ENCODE results near the gene KDM4B.
"Not testable (repeated sequence)": the region's sequence is repeated elsewhere in the genome, so short reads cannot be mapped to it uniquely, and the experiment has no call there.

KDM4B gene

DNA sequence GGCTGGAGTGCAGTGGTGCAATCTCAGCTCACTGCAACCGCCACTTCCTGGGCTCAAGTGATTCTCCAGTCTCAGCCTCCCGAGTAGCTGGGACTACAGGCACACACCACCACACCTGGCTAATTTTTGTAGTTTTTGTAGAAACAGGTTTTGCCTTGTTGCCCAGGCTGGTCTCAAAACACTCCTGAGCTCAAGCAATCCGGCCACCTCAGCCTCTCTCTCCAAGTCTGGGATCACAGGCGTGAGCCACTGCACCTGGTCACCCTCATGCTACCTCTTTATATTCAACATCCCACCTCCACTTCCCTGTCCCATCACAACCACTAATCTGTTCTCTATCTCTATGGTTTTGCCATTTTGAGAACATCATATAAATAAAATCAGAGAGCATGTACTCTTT lies 216.0 kb downstream of the KDM4B start:
- no peak for DNase-seq (ENCODE audit: insufficient read length)
- no peak for TF ChIP-seq TAF1 (IDR thresholded peaks at IDR 0.05; ENCODE audit: borderline replicate concordance, low read depth, low read length)
- no peak for TF ChIP-seq POLR2A (IDR thresholded peaks at IDR 0.05; ENCODE audit: low read depth, low read length)
- TF ChIP-seq POLR2AphosphoS5 (IDR thresholded peaks at IDR 0.05; ENCODE audit: low read depth, low read length): no peak
- no peak for FAIRE-seq

DNA sequence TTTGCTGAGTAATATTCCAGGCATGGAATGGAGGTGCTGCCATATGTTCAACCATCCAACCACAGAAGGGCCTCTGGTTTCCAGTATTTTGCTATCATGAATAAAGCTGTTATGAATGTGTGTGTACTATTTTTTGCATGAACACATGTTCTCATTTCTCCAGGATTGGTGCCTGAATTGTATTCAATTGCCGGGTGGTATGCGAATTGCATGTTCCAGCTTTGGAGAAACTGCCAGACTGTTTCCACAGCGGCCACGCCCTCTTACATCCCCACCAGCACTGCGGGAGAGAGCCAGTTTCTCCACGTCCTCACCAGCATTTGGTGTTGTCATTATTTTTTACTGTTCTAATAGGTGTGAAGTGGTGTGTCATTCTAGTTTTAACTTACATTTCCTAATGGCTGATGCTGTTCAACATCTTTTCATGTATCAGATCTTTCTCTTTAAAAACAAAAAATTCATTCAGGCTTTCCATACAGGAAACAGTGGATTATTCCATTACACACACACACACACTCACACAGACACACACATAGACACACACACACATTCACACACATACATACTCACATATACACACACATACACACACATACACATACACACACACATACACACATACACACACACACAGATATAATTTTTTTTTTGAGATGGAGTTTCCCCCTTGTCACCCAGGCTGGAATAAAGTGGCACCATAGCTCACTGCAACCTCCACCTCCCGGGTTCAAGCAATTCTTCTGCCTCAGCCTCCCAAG lies 217.6 kb downstream of the KDM4B start:
- TF ChIP-seq TAF1 (IDR thresholded peaks at IDR 0.05; ENCODE audit: borderline replicate concordance, low read depth, low read length) (no peak), POLR2A (IDR thresholded peaks at IDR 0.05; ENCODE audit: low read depth, low read length) (no peak), POLR2AphosphoS5 (IDR thresholded peaks at IDR 0.05; ENCODE audit: low read depth, low read length) (no peak)
- FAIRE-seq: no peak
- no peak for DNase-seq (ENCODE audit: insufficient read length)

DNA sequence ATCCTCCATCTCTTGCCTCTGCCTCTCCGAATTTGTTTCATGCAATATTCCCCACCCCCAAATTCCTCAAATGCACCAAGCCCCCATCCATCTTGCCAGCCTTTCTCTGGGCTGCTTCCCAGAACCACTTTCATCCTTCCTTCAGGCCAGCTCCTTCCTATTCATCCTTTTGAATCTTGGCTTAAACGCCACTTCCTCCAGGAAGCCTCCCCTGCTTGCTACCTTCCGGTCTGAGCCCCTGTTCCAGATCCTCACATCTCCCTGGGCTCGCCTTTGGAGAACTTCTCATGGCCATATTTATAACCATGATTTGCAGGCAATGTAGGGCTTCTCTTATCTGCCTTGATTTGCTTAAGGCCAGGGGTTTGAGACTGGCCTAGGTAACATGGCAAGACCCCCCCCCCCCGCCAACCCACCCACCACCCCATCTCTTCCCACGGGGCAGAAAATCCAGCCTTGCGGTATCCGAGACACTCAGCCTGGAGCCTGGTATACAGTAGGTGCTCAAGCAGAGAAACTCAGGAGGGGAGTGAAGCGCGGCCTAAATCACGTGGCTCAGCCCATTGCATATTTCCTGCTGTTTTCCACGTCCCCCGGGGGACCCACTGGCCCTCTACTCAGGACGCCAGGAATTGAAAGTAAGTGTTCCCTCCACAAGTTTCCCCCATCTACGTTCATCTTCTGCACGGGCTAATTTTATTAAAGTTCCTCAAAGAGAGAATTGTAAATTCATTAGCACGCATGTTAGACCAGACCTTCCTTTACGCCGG lies 219.8 kb downstream of the KDM4B start:
- TF ChIP-seq TAF1 (IDR thresholded peaks at IDR 0.05; ENCODE audit: borderline replicate concordance, low read depth, low read length) (no peak), POLR2A (IDR thresholded peaks at IDR 0.05; ENCODE audit: low read depth, low read length) (no peak), POLR2AphosphoS5 (IDR thresholded peaks at IDR 0.05; ENCODE audit: low read depth, low read length) (no peak)
- DNase-seq (ENCODE audit: insufficient read length): no peak
- no peak for FAIRE-seq

DNA sequence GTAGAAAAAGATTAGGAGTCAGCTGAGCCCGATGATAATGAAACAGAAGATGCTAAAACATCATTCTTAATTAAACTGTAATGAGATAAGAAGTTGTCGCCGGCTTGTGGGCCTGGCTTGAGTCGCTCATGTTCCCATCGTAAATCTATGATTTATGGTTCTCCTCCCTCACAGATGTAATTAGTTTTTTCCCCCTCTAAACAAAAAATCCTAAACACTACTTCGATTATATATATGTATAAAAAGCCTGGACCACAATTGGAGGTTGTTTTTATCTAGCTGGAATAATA lies 220.3 kb downstream of the KDM4B start:
- TF ChIP-seq TAF1 (IDR thresholded peaks at IDR 0.05; ENCODE audit: borderline replicate concordance, low read depth, low read length) (no peak), POLR2AphosphoS5 (IDR thresholded peaks at IDR 0.05; ENCODE audit: low read depth, low read length) (no peak), POLR2A (IDR thresholded peaks at IDR 0.05; ENCODE audit: low read depth, low read length) (no peak)
- DNase-seq (ENCODE audit: insufficient read length): no peak
- no peak for FAIRE-seq

DNA sequence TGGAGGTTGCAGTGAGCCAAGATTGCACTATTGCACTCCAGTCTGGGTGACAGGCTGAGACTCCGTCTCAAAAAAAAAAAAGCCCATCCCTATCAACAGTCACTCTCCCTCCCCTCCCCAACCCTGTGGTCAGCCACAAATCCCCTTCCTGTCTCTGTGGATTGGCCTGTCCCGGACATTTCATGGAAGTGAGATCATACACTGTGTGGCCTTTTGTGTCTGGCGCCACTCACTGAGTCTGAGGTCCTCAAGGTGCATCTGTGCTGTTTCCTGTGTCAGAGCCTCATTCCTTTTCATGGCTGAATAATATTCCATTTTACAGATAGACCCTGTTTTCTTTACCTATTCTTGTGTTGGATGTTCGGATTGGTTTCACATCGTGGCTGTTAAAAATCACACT lies 222.2 kb downstream of the KDM4B start:
- no peak for TF ChIP-seq POLR2A (IDR thresholded peaks at IDR 0.05; ENCODE audit: low read depth, low read length)
- TF ChIP-seq POLR2AphosphoS5 (IDR thresholded peaks at IDR 0.05; ENCODE audit: low read depth, low read length): no peak
- TF ChIP-seq TAF1 (IDR thresholded peaks at IDR 0.05; ENCODE audit: borderline replicate concordance, low read depth, low read length): no peak

DNA sequence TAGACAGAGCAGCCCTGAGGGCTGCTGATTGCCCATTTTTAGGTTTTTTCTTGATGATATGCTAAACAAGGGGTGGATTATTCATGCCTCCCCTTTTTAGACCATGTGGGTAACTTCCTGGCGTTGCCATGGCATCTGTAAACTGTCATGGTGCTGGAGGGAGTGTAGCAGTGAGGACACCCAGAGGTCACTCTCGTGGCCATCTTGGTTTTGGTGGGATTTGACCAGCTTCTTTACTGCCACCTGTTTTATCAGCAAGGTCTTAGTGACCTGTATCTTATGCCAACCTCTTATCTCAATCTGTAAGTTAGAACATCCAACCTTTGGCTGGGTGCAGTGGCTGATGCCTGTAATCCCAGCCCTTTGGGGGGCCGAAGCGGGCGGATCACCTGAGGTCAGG lies 223.7 kb downstream of the KDM4B start:
- FAIRE-seq: no peak
- TF ChIP-seq TAF1 (IDR thresholded peaks at IDR 0.05; ENCODE audit: borderline replicate concordance, low read depth, low read length): no peak
- TF ChIP-seq POLR2AphosphoS5 (IDR thresholded peaks at IDR 0.05; ENCODE audit: low read depth, low read length): no peak
- no peak for TF ChIP-seq POLR2A (IDR thresholded peaks at IDR 0.05; ENCODE audit: low read depth, low read length)
- no peak for DNase-seq (ENCODE audit: insufficient read length)

More for the DNA sequence above, 222.2 kb downstream of the KDM4B start:
- FAIRE-seq (no peak), DNase-seq (ENCODE audit: insufficient read length) (no peak)

DNA sequence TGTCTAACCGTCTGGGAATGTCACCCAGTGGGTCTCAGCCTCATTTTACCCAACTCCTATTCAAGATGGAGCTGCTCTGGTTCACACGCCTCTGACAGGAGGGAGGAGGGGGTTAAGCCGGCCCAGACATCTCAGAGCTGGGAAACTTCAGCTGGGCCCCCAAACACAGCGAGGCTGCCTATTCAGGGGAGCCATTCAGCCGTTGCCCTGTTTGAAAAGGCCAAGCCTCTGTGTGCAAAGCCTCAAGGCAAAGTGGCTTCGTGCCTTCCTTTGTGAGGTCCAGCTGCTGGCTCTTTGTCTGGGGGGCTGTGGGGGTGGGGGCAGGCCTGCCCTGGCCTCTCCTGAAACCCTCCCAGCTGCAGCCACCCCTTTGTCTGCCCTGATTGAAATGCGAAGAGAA lies 224.3 kb downstream of the KDM4B start:
- FAIRE-seq (no peak), DNase-seq (ENCODE audit: insufficient read length) (no peak)
- TF ChIP-seq POLR2AphosphoS5 (IDR thresholded peaks at IDR 0.05; ENCODE audit: low read depth, low read length) (no peak), POLR2A (IDR thresholded peaks at IDR 0.05; ENCODE audit: low read depth, low read length) (no peak), TAF1 (IDR thresholded peaks at IDR 0.05; ENCODE audit: borderline replicate concordance, low read depth, low read length) (no peak)

DNA sequence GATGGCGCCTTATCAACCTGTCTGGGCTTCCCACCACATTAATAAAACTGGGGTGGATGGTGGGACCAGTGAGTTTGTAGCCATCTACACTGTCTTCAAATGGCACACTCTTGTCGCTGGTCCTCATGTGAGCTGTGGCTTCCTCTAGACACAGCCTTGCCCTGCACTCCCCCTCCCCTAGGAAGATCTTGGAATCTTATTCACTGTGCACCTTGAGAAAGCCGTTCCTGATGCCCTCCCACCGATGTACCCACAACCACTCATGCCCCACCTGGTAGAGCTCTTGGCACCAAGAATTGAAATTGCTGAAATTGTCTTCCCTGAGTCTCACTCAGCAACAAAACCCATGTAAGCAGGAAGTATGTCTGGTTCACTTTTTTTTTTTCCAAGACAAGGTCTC lies 225.7 kb downstream of the KDM4B start:
- TF ChIP-seq POLR2A (IDR thresholded peaks at IDR 0.05; ENCODE audit: low read depth, low read length) (no peak), POLR2AphosphoS5 (IDR thresholded peaks at IDR 0.05; ENCODE audit: low read depth, low read length) (no peak), TAF1 (IDR thresholded peaks at IDR 0.05; ENCODE audit: borderline replicate concordance, low read depth, low read length) (no peak)
- DNase-seq (ENCODE audit: insufficient read length): no peak
- no peak for FAIRE-seq

DNA sequence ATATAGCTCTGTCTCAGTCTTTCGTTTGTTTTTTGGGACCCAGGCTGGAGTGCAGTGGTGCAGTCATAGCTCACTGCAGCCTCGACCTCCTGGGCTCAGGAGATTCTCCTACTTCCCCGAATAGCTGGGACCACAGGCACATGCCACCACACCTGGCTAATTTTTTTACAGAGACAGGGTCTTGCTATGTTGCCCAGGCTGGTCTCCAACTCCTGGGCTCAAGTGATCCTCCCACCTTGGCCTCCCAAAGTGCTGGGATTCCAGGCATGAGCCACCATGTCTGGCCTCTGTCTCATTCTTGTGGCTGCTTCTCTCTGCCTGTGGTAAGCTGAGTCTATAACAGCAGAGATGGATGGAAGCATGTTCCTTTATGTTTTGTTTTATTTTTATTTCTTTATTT lies 226.7 kb downstream of the KDM4B start:
- FAIRE-seq: not testable (repeated sequence)

DNA sequence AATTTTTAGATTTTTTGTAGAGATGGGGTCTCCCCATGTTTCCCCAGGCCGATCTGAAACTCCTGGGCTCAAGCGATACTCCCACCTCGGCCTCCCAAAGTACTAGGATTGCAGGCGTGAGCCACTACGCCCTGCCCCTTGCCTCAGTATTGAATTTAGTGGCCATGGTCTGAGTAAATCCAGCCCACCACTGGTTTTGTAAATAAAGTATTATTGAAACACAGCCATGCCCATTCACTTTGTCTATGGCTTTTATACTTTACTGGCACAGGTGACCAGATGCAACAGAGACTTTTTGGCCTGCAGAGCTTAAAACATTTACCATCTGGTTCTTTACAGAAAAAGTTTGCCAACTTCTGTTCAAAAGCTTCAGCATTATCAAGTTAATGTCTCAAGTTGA lies 227.9 kb downstream of the KDM4B start:
- no peak for FAIRE-seq
- no peak for DNase-seq (ENCODE audit: insufficient read length)
- TF ChIP-seq TAF1 (IDR thresholded peaks at IDR 0.05; ENCODE audit: borderline replicate concordance, low read depth, low read length) (no peak), POLR2AphosphoS5 (IDR thresholded peaks at IDR 0.05; ENCODE audit: low read depth, low read length) (no peak), POLR2A (IDR thresholded peaks at IDR 0.05; ENCODE audit: low read depth, low read length) (no peak)

More for the DNA sequence above, 226.7 kb downstream of the KDM4B start:
- DNase-seq (ENCODE audit: insufficient read length): not testable (repeated sequence)

DNA sequence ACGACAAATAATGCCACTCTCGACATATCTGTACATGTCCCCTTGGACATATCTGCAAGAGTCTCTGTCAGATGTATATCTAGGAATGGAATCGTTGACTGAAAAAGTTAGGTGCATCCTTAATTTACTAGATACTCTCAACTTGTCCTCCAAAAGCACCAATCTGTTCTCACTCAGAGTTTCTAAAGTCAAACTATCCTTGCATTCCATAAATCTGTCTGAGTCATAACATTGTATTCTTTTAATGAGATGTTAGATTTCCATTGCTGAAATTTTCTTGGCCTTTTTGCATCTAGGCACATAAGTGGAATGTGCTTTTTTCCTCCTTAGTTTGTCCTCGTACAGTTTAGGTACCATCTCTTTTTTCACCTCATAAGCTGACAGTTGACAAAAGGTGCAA lies 231.9 kb downstream of the KDM4B start:
- no peak for TF ChIP-seq TAF1 (IDR thresholded peaks at IDR 0.05; ENCODE audit: borderline replicate concordance, low read depth, low read length)
- TF ChIP-seq POLR2A (IDR thresholded peaks at IDR 0.05; ENCODE audit: low read depth, low read length): no peak
- TF ChIP-seq POLR2AphosphoS5 (IDR thresholded peaks at IDR 0.05; ENCODE audit: low read depth, low read length): no peak
- FAIRE-seq: no peak
- no peak for DNase-seq (ENCODE audit: insufficient read length)

DNA sequence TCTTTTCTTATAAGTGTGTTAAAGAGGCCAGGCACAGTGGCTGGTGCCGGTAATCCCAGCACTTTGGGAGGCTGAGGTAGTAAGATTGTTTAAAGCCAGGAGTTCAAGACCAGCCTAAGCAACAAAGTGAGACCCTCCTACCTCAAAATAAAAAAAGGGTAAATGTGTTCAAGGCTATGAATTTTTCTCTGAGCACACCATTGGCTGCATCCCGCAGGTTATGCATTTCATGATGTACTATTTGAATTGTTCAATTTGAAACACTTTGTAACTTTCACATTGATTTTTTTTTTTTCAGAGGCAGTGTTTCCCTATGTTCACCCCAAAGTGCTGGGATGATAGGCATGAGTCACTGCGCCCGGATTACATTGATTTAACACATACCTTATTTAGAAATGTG lies 233.6 kb downstream of the KDM4B start:
- TF ChIP-seq POLR2AphosphoS5 (IDR thresholded peaks at IDR 0.05; ENCODE audit: low read depth, low read length) (no peak), POLR2A (IDR thresholded peaks at IDR 0.05; ENCODE audit: low read depth, low read length) (no peak), TAF1 (IDR thresholded peaks at IDR 0.05; ENCODE audit: borderline replicate concordance, low read depth, low read length) (no peak)
- DNase-seq (ENCODE audit: insufficient read length) (no peak), FAIRE-seq (no peak)

Measured in GM12892 (cell line).